ENCODE measurements around the gene CCS.
"Not testable (repeated sequence)": the region's sequence is repeated elsewhere in the genome, so short reads cannot be mapped to it uniquely, and the experiment has no call there.

CCS gene

GRCh38 chr11:66593303-66593635 is 284 bp downstream of the CCS start:
- no peak for DNase-seq

GRCh38 chr11:66593650-66594049 is 665 bp downstream of the CCS start:
- DNase-seq, result no peak

- no peak for DNase-seq
Measured at GRCh38 chr11:66595245-66595904, 2.4 kb downstream of the CCS start.

GRCh38 chr11:66598993-66599392 is 6.0 kb downstream of the CCS start:
- no peak for DNase-seq

GRCh38 chr11:66600219-66600618 is 7.2 kb downstream of the CCS start:
- DNase-seq, result no peak

- DNase-seq, result no peak
Measured at GRCh38 chr11:66600631-66601233, 7.7 kb downstream of the CCS start.

- DNase-seq, result no peak
Measured at GRCh38 chr11:66603072-66603471, 10.1 kb downstream of the CCS start.

- no peak for DNase-seq
Measured at GRCh38 chr11:66604155-66604554, 11.2 kb downstream of the CCS start.

- DNase-seq, result not testable (repeated sequence)
Measured at GRCh38 chr11:66606608-66607007, 13.6 kb downstream of the CCS start.

GRCh38 chr11:66607126-66607834 is 14.3 kb downstream of the CCS start:
- DNase-seq, result peak; percentile 53

GRCh38 chr11:66609721-66610617 is 17.0 kb downstream of the CCS start:
- DNase-seq, result no peak

- DNase-seq, result no peak
Measured at GRCh38 chr11:66612458-66612857, 19.5 kb downstream of the CCS start.

- no peak for DNase-seq
Measured at GRCh38 chr11:66614073-66614472, 21.1 kb downstream of the CCS start.

- peak; percentile 99 for DNase-seq
Measured at GRCh38 chr11:66616379-66617154, 23.6 kb downstream of the CCS start, which contains the start of gene RBM14. RBM14 (plus strand) TSS chr11:66616630; CDS start chr11:66616721, 91 bp downstream.

- DNase-seq, result peak; percentile 66
Measured at GRCh38 chr11:66617155-66617834, 24.3 kb downstream of the CCS start.

- peak; percentile 10 for DNase-seq
Measured at GRCh38 chr11:66619080-66619554, 26.1 kb downstream of the CCS start.

GRCh38 chr11:66624450-66624849 is 31.5 kb downstream of the CCS start:
- DNase-seq, result no peak

- no peak for DNase-seq
Measured at GRCh38 chr11:66625041-66625751, 32.2 kb downstream of the CCS start.

GRCh38 chr11:66625752-66626149 is 32.8 kb downstream of the CCS start:
- DNase-seq, result no peak

- DNase-seq, result no peak
Measured at GRCh38 chr11:66626382-66626781, 33.4 kb downstream of the CCS start.

GRCh38 chr11:66626926-66627325 is 33.9 kb downstream of the CCS start:
- no peak for DNase-seq
